GM12872 (cell line): ENCODE measurements around the gene IRF2BP1.

Experiments used
- CTCF ChIP-seq: IDR thresholded peaks from 3 replicates; pipeline ENCODE4 v1.5.1; 2011; ENCODE audit warnings: low read depth, mild to moderate bottlenecking, low read length, moderate library complexity; ENCODE audit not compliant: insufficient read depth

Gene IRF2BP1

GRCh38 chr19:45901432-45901911 lies 15.5 kb upstream of the IRF2BP1 start:
- TF ChIP-seq CTCF = no peak

- no peak for TF ChIP-seq CTCF
Measured at GRCh38 chr19:45900738-45901431, 14.9 kb upstream of the IRF2BP1 start.

DNA sequence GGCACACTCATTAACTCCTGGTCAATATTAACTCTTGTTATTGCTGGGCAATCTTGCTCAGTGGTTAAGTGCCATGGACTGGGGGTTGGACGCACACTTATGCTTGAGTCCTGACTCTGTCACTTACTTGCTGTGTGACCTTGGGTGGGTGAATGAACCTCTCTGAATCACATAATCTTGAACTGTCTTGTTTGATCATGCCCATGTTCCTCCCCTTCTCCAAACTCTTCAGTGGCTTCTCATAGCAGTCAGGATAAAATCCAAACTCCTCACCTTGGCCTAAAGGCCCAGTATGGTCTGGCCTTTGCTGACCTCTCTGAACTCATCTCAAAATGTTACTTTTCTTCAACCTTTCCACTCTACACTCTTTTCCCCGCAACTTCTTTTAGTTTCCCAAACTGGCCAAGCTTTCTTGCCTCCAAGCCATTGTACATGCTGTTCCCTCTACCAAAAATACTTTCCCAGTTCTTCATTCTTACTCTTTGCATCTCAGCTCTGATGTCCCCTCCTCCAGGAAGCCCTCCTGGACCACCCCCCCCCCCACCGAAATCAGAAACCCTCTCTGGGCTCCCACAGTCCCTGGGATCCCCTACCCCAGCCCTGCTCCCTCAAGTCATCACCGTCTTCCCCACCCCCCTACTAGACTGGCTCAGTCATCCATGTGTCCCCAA lies 14.1 kb upstream of the IRF2BP1 start:
- TF ChIP-seq CTCF = no peak

- no peak for TF ChIP-seq CTCF
Measured at GRCh38 chr19:45899253-45899652, 13.3 kb upstream of the IRF2BP1 start.

- TF ChIP-seq CTCF = no peak
Measured at GRCh38 chr19:45897261-45897812, 11.4 kb upstream of the IRF2BP1 start.

GRCh38 chr19:45895519-45895972 lies 9.6 kb upstream of the IRF2BP1 start:
- no peak for TF ChIP-seq CTCF

GRCh38 chr19:45890877-45891276 lies 4.9 kb upstream of the IRF2BP1 start:
- TF ChIP-seq CTCF = no peak
